Activated CD8-positive, alpha-beta T cell treated with anti-CD3 and anti-CD28 coated beads, Interleukin-2, amount 10 ng/mL, durations not matched to agents 7 days and 5 days (primary cell): ENCODE results near the gene LAX1. TPM values are rescaled to one million over a fixed set of nuclear protein-coding genes. Genes with fewer than 3 reads are reported as not detected.
"Not testable (repeated sequence)": the region's sequence is repeated elsewhere in the genome, so short reads cannot be mapped to it uniquely, and the experiment has no call there.

ENCODE experiments used
- ATAC-seq: fragments of 150-1000 bp; cut with Tn5 transposase; one replicate; pipeline ENCODE4 v1.10.0; 2021; ENCODE audit warnings: moderate library complexity
- CTCF ChIA-PET: fragments of 350-600 bp; sonication (Branson Sonifier 250); formaldehyde crosslinking; loops from one replicate; lab custom pipeline; 2021; ENCODE audit warnings: antibody characterized with exemption; lab: Charles Lee
- POLR2A ChIA-PET: fragments of 350-600 bp; sonication (Branson Sonifier 250); formaldehyde crosslinking; loops from one replicate; lab custom pipeline; 2021; ENCODE audit warnings: antibody characterized with exemption; lab: Charles Lee
- DNase-seq: peaks from one replicate; pipeline ENCODE4 v3.0.0-alpha.2; 2020
- H3K27ac Mint-ChIP-seq: one replicate; pipeline ENCODE4 v1.8.0; 2021; ENCODE audit warnings: mild to moderate bottlenecking, mixed read lengths
- H3K27me3 Mint-ChIP-seq: one replicate; pipeline ENCODE4 v1.8.0; 2021; ENCODE audit warnings: low read depth, mixed read lengths
- H3K36me3 Mint-ChIP-seq: one replicate; pipeline ENCODE4 v1.8.0; 2021; ENCODE audit warnings: low read depth, mixed read lengths
- H3K4me1 Mint-ChIP-seq: one replicate; pipeline ENCODE4 v1.8.0; 2021; ENCODE audit warnings: low read depth, mixed read lengths
- H3K4me3 Mint-ChIP-seq: one replicate; pipeline ENCODE4 v1.8.0; 2021; ENCODE audit warnings: mild to moderate bottlenecking, mixed read lengths
- H3K9me3 Mint-ChIP-seq: one replicate; pipeline ENCODE4 v1.8.0; 2022; ENCODE audit warnings: mixed read lengths; ENCODE audit not compliant: insufficient read depth
- total RNA-seq, 2 experiments: library from RNA; stranded (reverse); gene quantifications; one replicate each; pipeline ENCODE4 v1.2.3, GENCODE V29; 2021

The LAX1 gene
- total RNA-seq, 2 experiments from 2014 or later: 14.5 to 15.5 TPM

DNA sequence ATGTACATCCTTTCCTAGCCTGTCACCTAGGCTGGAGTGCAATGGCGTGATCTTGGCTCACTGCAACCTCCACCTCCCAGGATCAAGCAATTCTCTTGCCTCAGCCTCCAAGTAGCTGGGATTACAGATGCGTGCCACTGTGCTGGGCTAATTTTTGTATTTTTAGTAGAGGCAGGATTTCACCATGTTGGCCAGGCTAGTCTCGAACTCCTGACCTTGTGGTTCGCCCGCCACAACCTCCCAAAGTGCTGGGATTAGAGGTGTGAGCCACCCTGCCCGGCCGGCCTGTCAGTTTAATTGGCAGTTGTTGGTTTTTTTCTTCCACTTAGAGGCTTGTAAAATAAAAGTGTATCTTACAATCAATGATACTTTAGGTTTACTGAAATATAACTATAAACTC, 28.6 kb downstream of the LAX1 start:
- not testable (repeated sequence) for H3K4me3 Mint-ChIP-seq, DNase-seq, H3K27ac Mint-ChIP-seq, ATAC-seq, H3K9me3 Mint-ChIP-seq, H3K27me3 Mint-ChIP-seq
- CTCF ChIA-PET: interaction anchor here (0.6 to 1.2 kb wide), 2 partner anchors 29 to 451 kb away, joined by 3 to 6 read pairs; partner anchors contain the start of gene LAX1
- POLR2A ChIA-PET: interaction anchor here (1.5 to 1.7 kb wide), 2 partner anchors 17 to 28 kb away, joined by 3 to 16 read pairs; partner anchors contain the start of gene LAX1
- Mint-ChIP-seq H3K4me1 (peaks cover 26% of the 10 kb centered on the region), H3K36me3 (peaks cover 27% of the 10 kb centered on the region)

GRCh38 chr1:203794764-203795440, 29.9 kb downstream of the LAX1 start:
- DNase-seq (no peak), ATAC-seq (no peak)
- H3K4me1 Mint-ChIP-seq: peaks cover 39% of the 10 kb centered on the region
- ChIA-PET CTCF (interaction anchor here (1.2 kb wide), 1 partner anchor 30 kb away, joined by 6 read pairs; the partner anchor contains the start of gene LAX1), POLR2A (interaction anchor here (1.7 kb wide), 1 partner anchor 30 kb away, joined by 16 read pairs; the partner anchor contains the start of gene LAX1)
- peaks cover 4% of the 10 kb centered on the region for H3K9me3 Mint-ChIP-seq
- H3K27ac Mint-ChIP-seq: peak overlapping the region; percentile 98
- H3K36me3 Mint-ChIP-seq: peaks cover 41% of the 10 kb centered on the region
- H3K27me3 Mint-ChIP-seq: no peaks in the 10 kb centered on the region
- H3K4me3 Mint-ChIP-seq: peak overlapping the region; percentile 100

GRCh38 chr1:203795441-203796235, 30.7 kb downstream of the LAX1 start, which contains the start of the genes ZBED6 and ZC3H11A:
ZBED6 (plus strand) TSS chr1:203795623; CDS start chr1:203797523, 1,900 bp downstream.
ZC3H11A (plus strand) TSS chr1:203795623; CDS start chr1:203817071, 21,448 bp downstream.
- CTCF ChIA-PET: no interaction called here
- Mint-ChIP-seq H3K27ac (peak within 1 kb of the TSS; percentile 98), H3K36me3 (peaks cover 44% of the 10 kb centered on the region), H3K9me3 (peaks cover 4% of the 10 kb centered on the region), H3K4me1 (peaks cover 44% of the 10 kb centered on the region), H3K27me3 (no peaks in the 10 kb centered on the region), H3K4me3 (peak within 1 kb of the TSS; percentile 100)
- ATAC-seq (peak; percentile 100), DNase-seq (peak; percentile 100)
- POLR2A ChIA-PET: interaction anchor here (2.5 kb wide), 1 partner anchor 31 kb away, joined by 19 read pairs; the partner anchor contains the start of gene LAX1

- POLR2A ChIA-PET: interaction anchor here (2.5 kb wide), 1 partner anchor 31 kb away, joined by 19 read pairs; the partner anchor contains the start of gene LAX1
- peak overlapping the region; percentile 100 for H3K4me3 Mint-ChIP-seq
- CTCF ChIA-PET: no interaction called here
- peaks cover 46% of the 10 kb centered on the region for H3K36me3 Mint-ChIP-seq
- H3K9me3 Mint-ChIP-seq: peaks cover 4% of the 10 kb centered on the region
- H3K27ac Mint-ChIP-seq: peak overlapping the region; percentile 98
- DNase-seq: peak; percentile 50
- no peaks in the 10 kb centered on the region for H3K27me3 Mint-ChIP-seq
- ATAC-seq: peak; percentile 13
- H3K4me1 Mint-ChIP-seq: peaks cover 45% of the 10 kb centered on the region
Observed at GRCh38 chr1:203796236-203796605, 31.2 kb downstream of the LAX1 start.

- peaks cover 48% of the 10 kb centered on the region for H3K4me1 Mint-ChIP-seq
- no peak overlapping the region for H3K27ac Mint-ChIP-seq
Observed at GRCh38 chr1:203797216-203797615, 32.2 kb downstream of the LAX1 start.

DNA sequence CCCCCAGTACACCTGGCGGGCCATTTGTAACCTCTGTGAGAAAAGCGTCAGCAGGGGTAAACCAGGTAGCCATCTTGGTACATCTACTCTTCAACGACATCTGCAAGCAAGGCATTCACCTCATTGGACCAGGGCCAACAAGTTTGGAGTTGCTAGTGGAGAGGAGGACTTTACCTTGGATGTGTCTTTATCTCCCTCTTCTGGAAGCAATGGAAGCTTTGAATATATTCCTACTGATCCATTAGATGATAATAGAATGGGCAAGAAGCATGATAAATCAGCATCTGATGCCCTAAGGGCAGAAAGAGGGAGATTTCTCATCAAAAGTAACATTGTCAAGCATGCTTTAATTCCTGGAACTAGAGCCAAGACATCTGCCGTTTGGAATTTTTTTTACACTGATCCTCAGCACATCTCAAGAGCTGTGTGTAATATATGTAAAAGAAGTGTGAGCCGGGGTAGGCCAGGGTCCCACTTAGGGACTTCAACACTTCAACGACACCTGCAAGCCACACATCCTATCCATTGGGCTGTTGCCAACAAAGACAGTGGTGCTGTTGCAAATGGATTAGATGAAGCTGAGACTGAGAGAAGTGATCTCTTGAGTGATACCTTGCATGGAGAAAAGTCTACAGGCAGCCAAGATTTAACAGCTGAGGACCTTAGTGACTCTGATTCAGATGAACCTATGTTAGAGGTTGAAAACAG, 33.1 kb downstream of the LAX1 start:
- CTCF ChIA-PET: interaction anchor here (1.4 kb wide), 1 partner anchor 32 kb away, joined by 3 read pairs; no protein-coding TSS in a partner anchor
- Mint-ChIP-seq H3K27me3 (no peaks in the 10 kb centered on the region), H3K4me3 (no peak overlapping the region), H3K36me3 (peaks cover 52% of the 10 kb centered on the region), H3K4me1 (peaks cover 51% of the 10 kb centered on the region), H3K9me3 (peaks cover 4% of the 10 kb centered on the region), H3K27ac (no peak overlapping the region)
- POLR2A ChIA-PET: interaction anchor here (1.2 to 2.5 kb wide), 2 partner anchors 12 to 33 kb away, joined by 4 to 19 read pairs; partner anchors contain the start of gene LAX1
- DNase-seq (no peak), ATAC-seq (no peak)

More at GRCh38 chr1:203797216-203797615, 32.2 kb downstream of the LAX1 start:
- Mint-ChIP-seq H3K36me3 (peaks cover 47% of the 10 kb centered on the region), H3K9me3 (peaks cover 4% of the 10 kb centered on the region), H3K27me3 (no peaks in the 10 kb centered on the region), H3K4me3 (peak overlapping the region; percentile 100)
- ATAC-seq: no peak
- CTCF ChIA-PET: interaction anchor here (1.4 kb wide), 1 partner anchor 32 kb away, joined by 3 read pairs; no protein-coding TSS in a partner anchor
- no peak for DNase-seq
- POLR2A ChIA-PET: interaction anchor here (2.5 kb wide), 1 partner anchor 32 kb away, joined by 19 read pairs; the partner anchor contains the start of gene LAX1

GRCh38 chr1:203799157-203799556, 34.2 kb downstream of the LAX1 start:
- H3K36me3 Mint-ChIP-seq: peaks cover 62% of the 10 kb centered on the region

GRCh38 chr1:203799971-203800370, 35.0 kb downstream of the LAX1 start:
- ATAC-seq: no peak
- no peak overlapping the region for H3K4me3 Mint-ChIP-seq
- no peaks in the 10 kb centered on the region for H3K27me3 Mint-ChIP-seq
- DNase-seq: no peak
- H3K27ac Mint-ChIP-seq: no peak overlapping the region
- peaks cover 55% of the 10 kb centered on the region for H3K4me1 Mint-ChIP-seq
- ChIA-PET POLR2A (interaction anchor here (0.6 kb wide), 1 partner anchor 9 kb away, joined by 4 read pairs; no protein-coding TSS in a partner anchor), CTCF (interaction anchor here (0.7 to 1.2 kb wide), 2 partner anchors 16 to 533 kb away, joined by 3 read pairs; no protein-coding TSS in a partner anchor)
- peaks cover 66% of the 10 kb centered on the region for H3K36me3 Mint-ChIP-seq
- H3K9me3 Mint-ChIP-seq: peaks cover 4% of the 10 kb centered on the region

More at GRCh38 chr1:203799157-203799556, 34.2 kb downstream of the LAX1 start:
- H3K4me3 Mint-ChIP-seq: no peak overlapping the region
- ChIA-PET POLR2A (no interaction called here), CTCF (no interaction called here)
- H3K9me3 Mint-ChIP-seq: peaks cover 4% of the 10 kb centered on the region
- H3K27me3 Mint-ChIP-seq: no peaks in the 10 kb centered on the region
- ATAC-seq (no peak), DNase-seq (no peak)
- peaks cover 57% of the 10 kb centered on the region for H3K4me1 Mint-ChIP-seq
- no peak overlapping the region for H3K27ac Mint-ChIP-seq

DNA sequence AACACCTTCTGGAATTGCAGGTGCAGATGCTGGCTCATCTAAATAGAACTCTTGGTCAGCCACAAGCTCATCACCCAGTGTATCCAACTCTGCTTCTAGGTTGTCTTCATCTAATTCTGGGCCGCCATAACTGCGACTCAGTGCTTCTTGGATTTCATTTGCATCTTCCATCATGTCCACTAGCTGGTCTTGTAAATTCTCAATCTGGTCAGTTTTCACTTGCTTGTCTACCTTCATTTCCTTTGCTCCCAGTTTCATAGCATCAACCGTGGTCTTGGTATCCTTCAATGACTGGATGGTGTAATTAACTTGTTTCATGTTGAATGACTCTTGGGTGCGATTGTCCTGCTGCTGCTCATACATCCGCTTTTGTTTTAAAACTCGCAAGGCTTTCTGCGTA, 40.7 kb downstream of the LAX1 start:
- no peak overlapping the region for H3K4me3 Mint-ChIP-seq
- H3K4me1 Mint-ChIP-seq: peaks cover 18% of the 10 kb centered on the region
- H3K9me3 Mint-ChIP-seq: no peaks in the 10 kb centered on the region
- CTCF ChIA-PET: interaction anchor here (0.6 kb wide), 1 partner anchor 46 kb away, joined by 3 read pairs; no protein-coding TSS in a partner anchor
- ATAC-seq (no peak), DNase-seq (no peak)
- no peak overlapping the region for H3K27ac Mint-ChIP-seq
- H3K27me3 Mint-ChIP-seq: no peaks in the 10 kb centered on the region
- POLR2A ChIA-PET: interaction anchor here (0.9 kb wide), 1 partner anchor 62 kb away, joined by 4 read pairs; no protein-coding TSS in a partner anchor
- peaks cover 48% of the 10 kb centered on the region for H3K36me3 Mint-ChIP-seq

DNA sequence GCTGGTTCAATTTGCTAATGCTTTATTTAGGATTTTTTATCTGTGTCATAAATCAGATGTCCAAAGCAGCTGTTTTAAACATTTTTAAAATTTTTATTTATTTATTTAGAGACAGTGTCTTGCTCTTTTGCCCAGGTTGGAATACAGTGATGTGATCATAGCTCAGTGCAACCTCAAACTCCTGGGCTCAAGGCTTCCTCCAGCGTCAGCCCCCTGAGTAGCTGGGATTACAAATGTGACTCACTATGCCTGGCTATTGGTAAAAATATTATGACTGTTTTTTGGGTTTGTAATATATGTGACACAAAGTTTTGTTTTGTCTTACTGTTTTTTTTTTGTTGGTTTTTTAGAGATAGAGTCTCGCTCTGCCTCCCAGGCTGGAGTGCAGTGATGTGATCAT, 42.2 kb downstream of the LAX1 start:
- no peak for DNase-seq
- Mint-ChIP-seq H3K4me3 (no peak overlapping the region), H3K27ac (no peak overlapping the region), H3K36me3 (peaks cover 52% of the 10 kb centered on the region), H3K4me1 (peaks cover 20% of the 10 kb centered on the region), H3K9me3 (no peaks in the 10 kb centered on the region), H3K27me3 (no peaks in the 10 kb centered on the region)
- no peak for ATAC-seq
- CTCF ChIA-PET: interaction anchor here (0.7 to 1.5 kb wide), 3 partner anchors 23 to 540 kb away, joined by 3 to 4 read pairs (median 3); partner anchors contain the start of gene LAX1
- POLR2A ChIA-PET: no interaction called here
